ENCODE data around the gene NUDT3.

Gene NUDT3

DNA sequence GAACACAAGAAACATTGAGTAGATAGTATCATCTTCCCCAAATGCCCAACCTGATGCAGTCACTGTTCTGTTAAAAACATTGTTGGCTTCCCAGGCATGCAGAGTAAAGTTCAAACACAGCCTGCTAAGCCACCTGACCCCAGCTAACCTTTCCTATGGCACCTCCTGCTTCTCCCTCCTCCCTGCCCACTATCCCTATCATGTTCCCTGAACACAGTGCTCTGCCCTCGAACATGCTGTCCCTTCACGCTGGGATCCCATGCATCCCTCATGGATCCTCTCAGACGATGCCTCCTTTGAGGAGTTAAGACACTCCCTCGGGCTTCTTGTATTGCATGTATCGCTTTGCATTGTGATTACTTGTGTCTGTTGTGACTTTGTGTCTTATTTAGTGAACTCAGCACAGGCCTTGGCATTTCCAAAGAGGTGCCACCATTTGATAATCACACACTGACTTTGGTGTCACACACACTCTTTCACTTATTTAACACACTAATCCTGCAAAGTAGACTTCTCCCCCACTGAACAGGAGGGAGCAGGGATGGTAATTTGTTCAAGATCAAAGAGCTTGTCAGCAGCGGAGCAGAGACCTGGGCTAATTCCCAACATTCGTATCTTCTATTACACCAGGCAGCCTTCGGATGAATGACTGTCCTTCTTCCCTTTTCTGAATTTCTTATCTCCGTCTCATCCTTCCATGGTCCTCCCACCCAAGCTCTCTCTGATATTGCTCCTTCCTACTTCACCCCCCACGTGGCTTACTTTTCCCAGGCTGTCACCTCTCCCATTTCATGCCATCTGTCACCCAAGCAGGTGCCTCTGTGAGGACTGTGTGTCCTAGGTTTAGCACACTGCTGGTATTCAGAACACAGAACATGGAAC lies 115.3 kb downstream of the NUDT3 start:
- Histone ChIP-seq H3K27me3 (no peaks in the 10 kb centered on the region), H3K36me3 (no peaks in the 10 kb centered on the region), H3K27ac (peak overlapping the region; percentile 95), H3K4me3 (ENCODE audit: low read depth in 1 of 2, low read length in 1 of 2) (no peak overlapping the region), H3K9me3 (no peaks in the 10 kb centered on the region), H3K4me1 (ENCODE audit: control insufficient read depth in 1 of 2, insufficient read depth in 1 of 2, low read depth in 1 of 2, low read length in 1 of 2) (peaks cover 79 to 99% of the 10 kb centered on the region in 2 experiments)
- TF ChIP-seq, protein P1, sequence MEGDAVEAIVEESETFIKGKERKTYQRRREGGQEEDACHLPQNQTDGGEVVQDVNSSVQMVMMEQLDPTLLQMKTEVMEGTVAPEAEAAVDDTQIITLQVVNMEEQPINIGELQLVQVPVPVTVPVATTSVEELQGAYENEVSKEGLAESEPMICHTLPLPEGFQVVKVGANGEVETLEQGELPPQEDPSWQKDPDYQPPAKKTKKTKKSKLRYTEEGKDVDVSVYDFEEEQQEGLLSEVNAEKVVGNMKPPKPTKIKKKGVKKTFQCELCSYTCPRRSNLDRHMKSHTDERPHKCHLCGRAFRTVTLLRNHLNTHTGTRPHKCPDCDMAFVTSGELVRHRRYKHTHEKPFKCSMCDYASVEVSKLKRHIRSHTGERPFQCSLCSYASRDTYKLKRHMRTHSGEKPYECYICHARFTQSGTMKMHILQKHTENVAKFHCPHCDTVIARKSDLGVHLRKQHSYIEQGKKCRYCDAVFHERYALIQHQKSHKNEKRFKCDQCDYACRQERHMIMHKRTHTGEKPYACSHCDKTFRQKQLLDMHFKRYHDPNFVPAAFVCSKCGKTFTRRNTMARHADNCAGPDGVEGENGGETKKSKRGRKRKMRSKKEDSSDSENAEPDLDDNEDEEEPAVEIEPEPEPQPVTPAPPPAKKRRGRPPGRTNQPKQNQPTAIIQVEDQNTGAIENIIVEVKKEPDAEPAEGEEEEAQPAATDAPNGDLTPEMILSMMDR (IDR thresholded peaks at IDR 0.05): no peak

DNA sequence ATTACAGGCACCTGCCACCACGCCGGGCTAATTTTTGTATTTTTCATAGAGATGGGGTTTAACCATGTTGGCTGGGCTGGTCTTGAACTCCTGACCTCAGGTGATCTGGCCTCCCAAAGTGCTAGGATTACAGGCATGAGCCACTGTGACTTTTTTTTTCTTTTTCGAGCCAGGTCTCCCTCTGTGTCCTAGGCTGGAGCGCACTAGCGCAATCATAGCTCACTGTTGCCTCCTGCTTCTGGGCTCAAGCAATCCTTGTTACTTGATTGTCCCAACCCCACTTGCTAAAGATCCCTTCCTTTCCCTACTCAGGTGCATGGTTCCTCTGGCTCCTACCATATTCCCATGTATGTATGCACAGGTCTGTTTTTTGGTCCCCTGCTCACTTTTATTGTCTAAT lies 116.3 kb downstream of the NUDT3 start:
- Histone ChIP-seq H3K4me3 (ENCODE audit: low read depth in 1 of 2, low read length in 1 of 2) (no peak overlapping the region), H3K4me1 (ENCODE audit: control insufficient read depth in 1 of 2, insufficient read depth in 1 of 2, low read depth in 1 of 2, low read length in 1 of 2) (peaks cover 75 to 97% of the 10 kb centered on the region in 2 experiments), H3K9me3 (no peaks in the 10 kb centered on the region), H3K36me3 (no peaks in the 10 kb centered on the region), H3K27ac (peak overlapping the region; percentile 95), H3K27me3 (no peaks in the 10 kb centered on the region)
- TF ChIP-seq, protein P1 (IDR thresholded peaks at IDR 0.05): no peak

DNA sequence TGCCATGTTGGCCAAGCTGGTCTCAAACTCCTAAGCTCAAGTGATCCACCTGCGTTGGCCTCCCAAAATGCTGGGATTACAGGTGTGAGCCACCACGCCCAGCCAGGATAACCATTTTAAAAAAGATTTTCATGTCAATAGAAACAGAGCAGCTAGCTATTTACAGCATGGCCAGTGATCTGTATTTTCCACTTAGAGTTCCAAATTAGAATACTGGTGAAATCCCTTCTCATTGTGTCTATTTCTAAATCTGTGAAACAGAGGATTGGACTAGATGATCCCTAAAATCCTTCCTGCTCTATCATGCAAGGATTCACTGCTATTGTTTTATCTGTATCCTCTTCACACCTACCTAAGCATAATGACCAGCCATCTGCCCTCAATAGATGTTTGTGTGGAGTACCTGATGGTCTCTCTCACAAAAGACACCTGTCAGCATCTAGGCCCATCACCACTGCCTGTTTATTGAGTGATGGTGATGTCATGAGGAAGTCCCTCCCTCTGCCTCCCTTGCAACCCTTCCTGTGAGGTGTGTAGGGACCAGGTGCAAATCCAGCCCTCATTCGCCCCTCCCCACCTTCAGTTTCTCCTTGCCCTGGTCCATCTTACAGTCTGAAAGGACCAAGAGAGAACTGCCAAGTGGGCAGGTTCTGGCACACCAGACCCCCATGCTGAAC lies 117.2 kb downstream of the NUDT3 start:
- Histone ChIP-seq H3K9me3 (no peaks in the 10 kb centered on the region), H3K4me1 (ENCODE audit: control insufficient read depth in 1 of 2, insufficient read depth in 1 of 2, low read depth in 1 of 2, low read length in 1 of 2) (peaks cover 67 to 88% of the 10 kb centered on the region in 2 experiments)
- TF ChIP-seq, protein P1 (IDR thresholded peaks at IDR 0.05): no peak

GRCh38 chr6:34274129-34274528 lies 118.3 kb downstream of the NUDT3 start:
- TF ChIP-seq, protein P1 (IDR thresholded peaks at IDR 0.05): no peak
- H3K27ac ChIP-seq: peak overlapping the region; percentile 95
- no peaks in the 10 kb centered on the region for H3K36me3 ChIP-seq
- H3K9me3 ChIP-seq: no peaks in the 10 kb centered on the region
- H3K4me1 ChIP-seq (ENCODE audit: control insufficient read depth in 1 of 2, insufficient read depth in 1 of 2, low read depth in 1 of 2, low read length in 1 of 2): peaks cover 56 to 77% of the 10 kb centered on the region in 2 experiments
- no peaks in the 10 kb centered on the region for H3K27me3 ChIP-seq
- peak overlapping the region in 1 of 2 experiments; percentile 11 for H3K4me3 ChIP-seq (ENCODE audit: low read depth in 1 of 2, low read length in 1 of 2)

More for the DNA sequence above, 117.2 kb downstream of the NUDT3 start:
- Histone ChIP-seq H3K36me3 (no peaks in the 10 kb centered on the region), H3K27ac (peak overlapping the region; percentile 95), H3K4me3 (ENCODE audit: low read depth in 1 of 2, low read length in 1 of 2) (no peak overlapping the region), H3K27me3 (no peaks in the 10 kb centered on the region)

DNA sequence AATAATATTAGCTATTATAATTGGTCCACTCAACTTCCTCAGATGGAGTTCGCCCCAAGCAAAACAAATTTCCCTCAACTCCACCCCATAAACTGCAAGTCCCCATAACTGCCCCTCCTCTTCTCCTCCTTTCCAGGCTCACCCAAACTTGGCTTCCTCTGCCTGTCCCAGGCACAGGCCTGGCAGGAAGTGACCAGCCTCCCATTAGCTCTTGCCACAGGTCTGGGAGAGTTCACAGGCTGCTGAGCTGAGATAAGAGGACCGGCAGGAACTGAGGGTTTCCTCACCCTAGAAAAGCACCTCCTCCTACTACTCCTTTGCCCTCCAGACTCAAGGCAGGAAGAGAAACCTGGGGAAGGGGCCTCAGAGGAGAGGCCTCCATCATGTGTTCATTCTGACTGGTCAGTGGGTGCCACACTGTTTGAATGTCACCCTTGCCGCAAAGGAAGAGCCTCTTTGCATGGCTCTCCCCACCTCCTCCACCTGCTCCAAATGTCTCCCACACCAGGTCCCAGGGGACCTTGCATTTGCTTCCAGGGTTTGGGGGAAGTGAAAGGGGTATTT lies 119.1 kb downstream of the NUDT3 start:
- H3K27ac ChIP-seq: peak overlapping the region; percentile 95
- H3K27me3 ChIP-seq: no peaks in the 10 kb centered on the region
- no peaks in the 10 kb centered on the region for H3K36me3 ChIP-seq
- peaks cover 48 to 69% of the 10 kb centered on the region in 2 experiments for H3K4me1 ChIP-seq (ENCODE audit: control insufficient read depth in 1 of 2, insufficient read depth in 1 of 2, low read depth in 1 of 2, low read length in 1 of 2)
- H3K9me3 ChIP-seq: no peaks in the 10 kb centered on the region
- TF ChIP-seq, protein P1 (IDR thresholded peaks at IDR 0.05): no peak
- peak overlapping the region; percentile 11 to 16 for H3K4me3 ChIP-seq (ENCODE audit: low read depth in 1 of 2, low read length in 1 of 2)
